HAP-1 (cell line): ENCODE measurements around the gene HTR2A.
A peak's percentile ranks its signal among the peaks of the same experiment; 100 is the strongest.

Source experiments
- DNase-seq, 2 experiments: peaks; one replicate each; pipeline ENCODE4 v3.0.0-alpha.2; 2016 to 2020; ENCODE audit warnings: low spot score in 2 of 2
- H3K27me3 ChIP-seq: fragments of 250-450 bp; sonication (Bioruptor Pico); 2 replicates; pipeline ENCODE4 v1.5.1; 2020; ENCODE audit warnings: low read depth, mild to moderate bottlenecking, moderate library complexity
- H3K36me3 ChIP-seq: fragments of 250-450 bp; sonication (Bioruptor Pico); replicated peaks from 2 replicates; pipeline ENCODE4 v1.5.1; 2020; ENCODE audit warnings: mild to moderate bottlenecking
- H3K4me1 ChIP-seq: fragments of 250-450 bp; sonication (Bioruptor Pico); 2 replicates; pipeline ENCODE4 v1.5.1; 2020; ENCODE audit warnings: mild to moderate bottlenecking
- H3K4me3 ChIP-seq: fragments of 250-450 bp; sonication (Bioruptor Pico); 2 replicates; pipeline ENCODE4 v1.5.1; 2020; ENCODE audit warnings: mild to moderate bottlenecking, moderate library complexity
- H3K9me3 ChIP-seq: fragments of 250-450 bp; sonication (Bioruptor Pico); 2 replicates; pipeline ENCODE4 v1.5.1; 2020; ENCODE audit warnings: mild to moderate bottlenecking, moderate library complexity
- in situ Hi-C: fragments of 300-500 bp; cut with MboI; formaldehyde crosslinking; loops from 3 replicates; pipeline ENCODE4 v1.14.3; 2020; ENCODE audit warnings: low sequenced_read_pairs, inconsistent platforms, mixed read lengths

HTR2A gene

GRCh38 chr13:46858776-46859175 lies 38.1 kb downstream of the HTR2A start:
- H3K4me3 ChIP-seq: no peak overlapping the region
- H3K27me3 ChIP-seq: no peaks in the 10 kb centered on the region
- no peaks in the 10 kb centered on the region for H3K4me1 ChIP-seq
- H3K9me3 ChIP-seq: no peaks in the 10 kb centered on the region
- no peaks in the 10 kb centered on the region for H3K36me3 ChIP-seq
- DNase-seq: no peak
- in situ Hi-C loops: no loop called here

GRCh38 chr13:46858163-46858562 lies 38.7 kb downstream of the HTR2A start:
- H3K4me3 ChIP-seq: no peak overlapping the region
- in situ Hi-C loops: no loop called here
- no peaks in the 10 kb centered on the region for H3K27me3 ChIP-seq
- no peaks in the 10 kb centered on the region for H3K9me3 ChIP-seq
- H3K36me3 ChIP-seq: no peaks in the 10 kb centered on the region
- DNase-seq: no peak
- no peaks in the 10 kb centered on the region for H3K4me1 ChIP-seq

GRCh38 chr13:46855664-46856063 lies 41.2 kb downstream of the HTR2A start:
- no peak overlapping the region for H3K4me3 ChIP-seq
- H3K36me3 ChIP-seq: no peaks in the 10 kb centered on the region
- in situ Hi-C loops: no loop called here
- no peaks in the 10 kb centered on the region for H3K9me3 ChIP-seq
- no peak for DNase-seq
- H3K4me1 ChIP-seq: no peaks in the 10 kb centered on the region
- no peaks in the 10 kb centered on the region; the same call in 1 of the 2 replicates for H3K27me3 ChIP-seq

GRCh38 chr13:46855166-46855565 lies 41.7 kb downstream of the HTR2A start:
- Histone ChIP-seq H3K9me3 (no peaks in the 10 kb centered on the region), H3K36me3 (no peaks in the 10 kb centered on the region), H3K4me3 (no peak overlapping the region), H3K4me1 (no peaks in the 10 kb centered on the region), H3K27me3 (peaks cover 2% of the 10 kb centered on the region; the same call in 1 of the 2 replicates)
- no peak for DNase-seq
- in situ Hi-C loops: no loop called here

- no peak for DNase-seq
- in situ Hi-C loops: no loop called here
- Histone ChIP-seq H3K4me3 (no peak overlapping the region), H3K9me3 (no peaks in the 10 kb centered on the region), H3K4me1 (no peaks in the 10 kb centered on the region), H3K36me3 (no peaks in the 10 kb centered on the region), H3K27me3 (peaks cover 5% of the 10 kb centered on the region; the same call in 1 of the 2 replicates)
Observed at GRCh38 chr13:46852168-46852567, 44.7 kb downstream of the HTR2A start.

GRCh38 chr13:46850214-46850613 lies 46.6 kb downstream of the HTR2A start:
- H3K9me3 ChIP-seq: no peaks in the 10 kb centered on the region
- in situ Hi-C loops: no loop called here
- DNase-seq: no peak

GRCh38 chr13:46846726-46847125 lies 50.1 kb downstream of the HTR2A start:
- Histone ChIP-seq H3K36me3 (no peaks in the 10 kb centered on the region), H3K27me3 (peaks cover 7% of the 10 kb centered on the region; the same call in 1 of the 2 replicates), H3K4me3 (no peak overlapping the region), H3K9me3 (no peaks in the 10 kb centered on the region), H3K4me1 (no peaks in the 10 kb centered on the region)
- in situ Hi-C loops: loop anchor here (25.0 kb wide), 2 partner anchors 916 to 1916 kb away; no protein-coding TSS in a partner anchor
- DNase-seq: no peak

More at GRCh38 chr13:46850214-46850613, 46.6 kb downstream of the HTR2A start:
- H3K36me3 ChIP-seq: no peaks in the 10 kb centered on the region
- H3K4me1 ChIP-seq: no peaks in the 10 kb centered on the region
- H3K4me3 ChIP-seq: no peak overlapping the region
- peaks cover 5% of the 10 kb centered on the region; the same call in 1 of the 2 replicates for H3K27me3 ChIP-seq

- Histone ChIP-seq H3K9me3 (no peaks in the 10 kb centered on the region), H3K4me1 (no peaks in the 10 kb centered on the region), H3K4me3 (no peak overlapping the region), H3K36me3 (no peaks in the 10 kb centered on the region), H3K27me3 (peaks cover 6% of the 10 kb centered on the region; the same call in 1 of the 2 replicates)
- in situ Hi-C loops: loop anchor here (25.0 kb wide), 2 partner anchors 917 to 1917 kb away; no protein-coding TSS in a partner anchor
- no peak for DNase-seq
Observed at GRCh38 chr13:46845146-46845545, 51.7 kb downstream of the HTR2A start.

GRCh38 chr13:46844431-46844830 lies 52.4 kb downstream of the HTR2A start:
- no peak for DNase-seq
- in situ Hi-C loops: loop anchor here (25.0 kb wide), 2 partner anchors 918 to 1918 kb away; no protein-coding TSS in a partner anchor
- H3K36me3 ChIP-seq: no peaks in the 10 kb centered on the region
- peaks cover 6% of the 10 kb centered on the region; the same call in 1 of the 2 replicates for H3K27me3 ChIP-seq
- H3K9me3 ChIP-seq: no peaks in the 10 kb centered on the region
- H3K4me3 ChIP-seq: no peak overlapping the region
- H3K4me1 ChIP-seq: no peaks in the 10 kb centered on the region

GRCh38 chr13:46839399-46839798 lies 57.5 kb downstream of the HTR2A start:
- in situ Hi-C loops: loop anchor here (25.0 kb wide), 2 partner anchors 923 to 1923 kb away; no protein-coding TSS in a partner anchor
- H3K4me1 ChIP-seq: no peaks in the 10 kb centered on the region
- no peaks in the 10 kb centered on the region for H3K9me3 ChIP-seq
- peaks cover 6% of the 10 kb centered on the region; the same call in 1 of the 2 replicates for H3K27me3 ChIP-seq
- H3K4me3 ChIP-seq: no peak overlapping the region
- no peak for DNase-seq
- H3K36me3 ChIP-seq: no peaks in the 10 kb centered on the region

- Histone ChIP-seq H3K4me3 (no peak overlapping the region), H3K4me1 (no peaks in the 10 kb centered on the region), H3K9me3 (no peaks in the 10 kb centered on the region), H3K36me3 (no peaks in the 10 kb centered on the region), H3K27me3 (peaks cover 5% of the 10 kb centered on the region; the same call in 1 of the 2 replicates)
- in situ Hi-C loops: loop anchor here (25.0 kb wide), 2 partner anchors 928 to 1928 kb away; no protein-coding TSS in a partner anchor
- no peak for DNase-seq
Observed at GRCh38 chr13:46834657-46835056, 62.2 kb downstream of the HTR2A start.

GRCh38 chr13:46831588-46832194 lies 65.2 kb downstream of the HTR2A start:
- in situ Hi-C loops: loop anchor here (25.0 kb wide), 2 partner anchors 931 to 1931 kb away; no protein-coding TSS in a partner anchor
- DNase-seq: peak; percentile 24 to 69
- no peaks in the 10 kb centered on the region for H3K9me3 ChIP-seq

GRCh38 chr13:46830405-46831005 lies 66.3 kb downstream of the HTR2A start:
- DNase-seq: no peak
- H3K9me3 ChIP-seq: no peaks in the 10 kb centered on the region
- H3K4me1 ChIP-seq: no peaks in the 10 kb centered on the region
- no peak overlapping the region for H3K4me3 ChIP-seq
- in situ Hi-C loops: loop anchor here (25.0 kb wide), 2 partner anchors 932 to 1932 kb away; no protein-coding TSS in a partner anchor
- no peaks in the 10 kb centered on the region for H3K36me3 ChIP-seq
- H3K27me3 ChIP-seq: peaks cover 5% of the 10 kb centered on the region; the same call in 1 of the 2 replicates

More at GRCh38 chr13:46831588-46832194, 65.2 kb downstream of the HTR2A start:
- Histone ChIP-seq H3K4me1 (no peaks in the 10 kb centered on the region), H3K27me3 (peaks cover 5% of the 10 kb centered on the region; the same call in 1 of the 2 replicates), H3K4me3 (no peak overlapping the region), H3K36me3 (no peaks in the 10 kb centered on the region)

GRCh38 chr13:46822551-46822950 lies 74.3 kb downstream of the HTR2A start:
- H3K36me3 ChIP-seq: no peaks in the 10 kb centered on the region
- DNase-seq: no peak
- H3K4me1 ChIP-seq: peaks cover 14% of the 10 kb centered on the region
- H3K27me3 ChIP-seq: no peaks in the 10 kb centered on the region
- no peaks in the 10 kb centered on the region for H3K9me3 ChIP-seq
- in situ Hi-C loops: no loop called here
- no peak overlapping the region for H3K4me3 ChIP-seq
